ENCODE measurements around the gene BMAL2.

Gene BMAL2

GRCh38 chr12:27336282-27336653 is 3.6 kb downstream of the BMAL2 start:
- Histone ChIP-seq H3K27me3 (ENCODE audit: control insufficient read depth, insufficient read depth, low read length) (peaks cover 23% of the 10 kb centered on the region), H3K9me3 (ENCODE audit: control insufficient read depth, insufficient read depth, low read length) (no peaks in the 10 kb centered on the region), H3K4me3 (ENCODE audit: low read depth, low read length) (no peak overlapping the region), H3K27ac (ENCODE audit: low read depth, low read length) (no peak overlapping the region), H3K36me3 (ENCODE audit: control insufficient read depth, insufficient read depth, low read length) (no peaks in the 10 kb centered on the region), H3K4me1 (ENCODE audit: control insufficient read depth, insufficient read depth, low read length) (peaks cover 19% of the 10 kb centered on the region), H3K9ac (ENCODE audit: low read depth, low read length) (no peak overlapping the region)

GRCh38 chr12:27337376-27337775 is 4.7 kb downstream of the BMAL2 start:
- H3K9ac ChIP-seq (ENCODE audit: low read depth, low read length): no peak overlapping the region
- H3K4me3 ChIP-seq (ENCODE audit: low read depth, low read length): no peak overlapping the region
- H3K4me1 ChIP-seq (ENCODE audit: control insufficient read depth, insufficient read depth, low read length): peaks cover 9% of the 10 kb centered on the region
- H3K27ac ChIP-seq (ENCODE audit: low read depth, low read length): no peak overlapping the region
- peaks cover 12% of the 10 kb centered on the region for H3K27me3 ChIP-seq (ENCODE audit: control insufficient read depth, insufficient read depth, low read length)
- no peaks in the 10 kb centered on the region for H3K9me3 ChIP-seq (ENCODE audit: control insufficient read depth, insufficient read depth, low read length)
- no peaks in the 10 kb centered on the region for H3K36me3 ChIP-seq (ENCODE audit: control insufficient read depth, insufficient read depth, low read length)

- H3K9ac ChIP-seq (ENCODE audit: low read depth, low read length): no peak overlapping the region
- no peaks in the 10 kb centered on the region for H3K36me3 ChIP-seq (ENCODE audit: control insufficient read depth, insufficient read depth, low read length)
- no peaks in the 10 kb centered on the region for H3K9me3 ChIP-seq (ENCODE audit: control insufficient read depth, insufficient read depth, low read length)
- no peak overlapping the region for H3K27ac ChIP-seq (ENCODE audit: low read depth, low read length)
- peaks cover 15% of the 10 kb centered on the region for H3K4me1 ChIP-seq (ENCODE audit: control insufficient read depth, insufficient read depth, low read length)
- H3K27me3 ChIP-seq (ENCODE audit: control insufficient read depth, insufficient read depth, low read length): peaks cover 9% of the 10 kb centered on the region
- H3K4me3 ChIP-seq (ENCODE audit: low read depth, low read length): no peak overlapping the region
Observed at GRCh38 chr12:27338473-27338872, 5.8 kb downstream of the BMAL2 start.

- Histone ChIP-seq H3K27me3 (ENCODE audit: control insufficient read depth, insufficient read depth, low read length) (no peaks in the 10 kb centered on the region), H3K9me3 (ENCODE audit: control insufficient read depth, insufficient read depth, low read length) (no peaks in the 10 kb centered on the region), H3K4me3 (ENCODE audit: low read depth, low read length) (no peak overlapping the region), H3K27ac (ENCODE audit: low read depth, low read length) (no peak overlapping the region), H3K9ac (ENCODE audit: low read depth, low read length) (no peak overlapping the region), H3K4me1 (ENCODE audit: control insufficient read depth, insufficient read depth, low read length) (peaks cover 28% of the 10 kb centered on the region), H3K36me3 (ENCODE audit: control insufficient read depth, insufficient read depth, low read length) (no peaks in the 10 kb centered on the region)
Observed at GRCh38 chr12:27340971-27341370, 8.3 kb downstream of the BMAL2 start.

- Histone ChIP-seq H3K27ac (ENCODE audit: low read depth, low read length) (no peak overlapping the region), H3K9ac (ENCODE audit: low read depth, low read length) (no peak overlapping the region), H3K4me1 (ENCODE audit: control insufficient read depth, insufficient read depth, low read length) (peaks cover 40% of the 10 kb centered on the region)
Observed at GRCh38 chr12:27342536-27342935, 9.9 kb downstream of the BMAL2 start.

GRCh38 chr12:27343255-27344000 is 10.8 kb downstream of the BMAL2 start:
- H3K27ac ChIP-seq (ENCODE audit: low read depth, low read length): no peak overlapping the region
- no peaks in the 10 kb centered on the region for H3K27me3 ChIP-seq (ENCODE audit: control insufficient read depth, insufficient read depth, low read length)
- no peaks in the 10 kb centered on the region for H3K36me3 ChIP-seq (ENCODE audit: control insufficient read depth, insufficient read depth, low read length)
- H3K4me1 ChIP-seq (ENCODE audit: control insufficient read depth, insufficient read depth, low read length): peaks cover 48% of the 10 kb centered on the region
- no peak overlapping the region; the same call in 1 of the 2 replicates for H3K4me3 ChIP-seq (ENCODE audit: low read depth, low read length)
- H3K9me3 ChIP-seq (ENCODE audit: control insufficient read depth, insufficient read depth, low read length): no peaks in the 10 kb centered on the region
- H3K9ac ChIP-seq (ENCODE audit: low read depth, low read length): no peak overlapping the region

More at GRCh38 chr12:27342536-27342935, 9.9 kb downstream of the BMAL2 start:
- no peak overlapping the region for H3K4me3 ChIP-seq (ENCODE audit: low read depth, low read length)
- no peaks in the 10 kb centered on the region for H3K27me3 ChIP-seq (ENCODE audit: control insufficient read depth, insufficient read depth, low read length)
- H3K36me3 ChIP-seq (ENCODE audit: control insufficient read depth, insufficient read depth, low read length): no peaks in the 10 kb centered on the region
- no peaks in the 10 kb centered on the region for H3K9me3 ChIP-seq (ENCODE audit: control insufficient read depth, insufficient read depth, low read length)

- Histone ChIP-seq H3K9ac (ENCODE audit: low read depth, low read length) (0 out of 2 replicates have a peak overlapping the region, but pooled peaks have one; percentile 23), H3K9me3 (ENCODE audit: control insufficient read depth, insufficient read depth, low read length) (no peaks in the 10 kb centered on the region), H3K27ac (ENCODE audit: low read depth, low read length) (peak overlapping the region; percentile 36), H3K4me1 (ENCODE audit: control insufficient read depth, insufficient read depth, low read length) (peaks cover 48% of the 10 kb centered on the region), H3K27me3 (ENCODE audit: control insufficient read depth, insufficient read depth, low read length) (no peaks in the 10 kb centered on the region), H3K4me3 (ENCODE audit: low read depth, low read length) (no peak overlapping the region), H3K36me3 (ENCODE audit: control insufficient read depth, insufficient read depth, low read length) (no peaks in the 10 kb centered on the region)
Observed at GRCh38 chr12:27344246-27344645, 11.6 kb downstream of the BMAL2 start.

- Histone ChIP-seq H3K9me3 (ENCODE audit: control insufficient read depth, insufficient read depth, low read length) (no peaks in the 10 kb centered on the region), H3K9ac (ENCODE audit: low read depth, low read length) (no peak overlapping the region), H3K27me3 (ENCODE audit: control insufficient read depth, insufficient read depth, low read length) (no peaks in the 10 kb centered on the region), H3K4me1 (ENCODE audit: control insufficient read depth, insufficient read depth, low read length) (peaks cover 48% of the 10 kb centered on the region), H3K36me3 (ENCODE audit: control insufficient read depth, insufficient read depth, low read length) (no peaks in the 10 kb centered on the region), H3K27ac (ENCODE audit: low read depth, low read length) (peak overlapping the region; percentile 36), H3K4me3 (ENCODE audit: low read depth, low read length) (no peak overlapping the region)
Observed at GRCh38 chr12:27344760-27345159, 12.1 kb downstream of the BMAL2 start.

- Histone ChIP-seq H3K36me3 (ENCODE audit: control insufficient read depth, insufficient read depth, low read length) (no peaks in the 10 kb centered on the region), H3K9me3 (ENCODE audit: control insufficient read depth, insufficient read depth, low read length) (no peaks in the 10 kb centered on the region), H3K9ac (ENCODE audit: low read depth, low read length) (no peak overlapping the region), H3K4me1 (ENCODE audit: control insufficient read depth, insufficient read depth, low read length) (peaks cover 48% of the 10 kb centered on the region), H3K27me3 (ENCODE audit: control insufficient read depth, insufficient read depth, low read length) (no peaks in the 10 kb centered on the region), H3K27ac (ENCODE audit: low read depth, low read length) (no peak overlapping the region), H3K4me3 (ENCODE audit: low read depth, low read length) (no peak overlapping the region)
Observed at GRCh38 chr12:27345376-27345775, 12.7 kb downstream of the BMAL2 start.

- Histone ChIP-seq H3K9me3 (ENCODE audit: control insufficient read depth, insufficient read depth, low read length) (no peaks in the 10 kb centered on the region), H3K4me3 (ENCODE audit: low read depth, low read length) (no peak overlapping the region), H3K9ac (ENCODE audit: low read depth, low read length) (no peak overlapping the region), H3K27me3 (ENCODE audit: control insufficient read depth, insufficient read depth, low read length) (no peaks in the 10 kb centered on the region), H3K4me1 (ENCODE audit: control insufficient read depth, insufficient read depth, low read length) (peaks cover 48% of the 10 kb centered on the region), H3K27ac (ENCODE audit: low read depth, low read length) (no peak overlapping the region), H3K36me3 (ENCODE audit: control insufficient read depth, insufficient read depth, low read length) (no peaks in the 10 kb centered on the region)
Observed at GRCh38 chr12:27347779-27348178, 15.1 kb downstream of the BMAL2 start.

GRCh38 chr12:27351476-27351875 is 18.8 kb downstream of the BMAL2 start:
- Histone ChIP-seq H3K27ac (ENCODE audit: low read depth, low read length) (no peak overlapping the region), H3K36me3 (ENCODE audit: control insufficient read depth, insufficient read depth, low read length) (no peaks in the 10 kb centered on the region), H3K27me3 (ENCODE audit: control insufficient read depth, insufficient read depth, low read length) (no peaks in the 10 kb centered on the region), H3K4me1 (ENCODE audit: control insufficient read depth, insufficient read depth, low read length) (peaks cover 19% of the 10 kb centered on the region), H3K9ac (ENCODE audit: low read depth, low read length) (no peak overlapping the region), H3K9me3 (ENCODE audit: control insufficient read depth, insufficient read depth, low read length) (no peaks in the 10 kb centered on the region), H3K4me3 (ENCODE audit: low read depth, low read length) (no peak overlapping the region)
